Activated naive CD4-positive, alpha-beta T cell treated with Interleukin-2 at 50 U/mL for 16 hours (primary cell): ENCODE measurements around the gene BPIFB1.

ENCODE experiments used
- DNase-seq: peaks from one replicate; pipeline ENCODE4 v3.0.0-alpha.2; 2020

The BPIFB1 gene, protein sequence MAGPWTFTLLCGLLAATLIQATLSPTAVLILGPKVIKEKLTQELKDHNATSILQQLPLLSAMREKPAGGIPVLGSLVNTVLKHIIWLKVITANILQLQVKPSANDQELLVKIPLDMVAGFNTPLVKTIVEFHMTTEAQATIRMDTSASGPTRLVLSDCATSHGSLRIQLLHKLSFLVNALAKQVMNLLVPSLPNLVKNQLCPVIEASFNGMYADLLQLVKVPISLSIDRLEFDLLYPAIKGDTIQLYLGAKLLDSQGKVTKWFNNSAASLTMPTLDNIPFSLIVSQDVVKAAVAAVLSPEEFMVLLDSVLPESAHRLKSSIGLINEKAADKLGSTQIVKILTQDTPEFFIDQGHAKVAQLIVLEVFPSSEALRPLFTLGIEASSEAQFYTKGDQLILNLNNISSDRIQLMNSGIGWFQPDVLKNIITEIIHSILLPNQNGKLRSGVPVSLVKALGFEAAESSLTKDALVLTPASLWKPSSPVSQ

DNA sequence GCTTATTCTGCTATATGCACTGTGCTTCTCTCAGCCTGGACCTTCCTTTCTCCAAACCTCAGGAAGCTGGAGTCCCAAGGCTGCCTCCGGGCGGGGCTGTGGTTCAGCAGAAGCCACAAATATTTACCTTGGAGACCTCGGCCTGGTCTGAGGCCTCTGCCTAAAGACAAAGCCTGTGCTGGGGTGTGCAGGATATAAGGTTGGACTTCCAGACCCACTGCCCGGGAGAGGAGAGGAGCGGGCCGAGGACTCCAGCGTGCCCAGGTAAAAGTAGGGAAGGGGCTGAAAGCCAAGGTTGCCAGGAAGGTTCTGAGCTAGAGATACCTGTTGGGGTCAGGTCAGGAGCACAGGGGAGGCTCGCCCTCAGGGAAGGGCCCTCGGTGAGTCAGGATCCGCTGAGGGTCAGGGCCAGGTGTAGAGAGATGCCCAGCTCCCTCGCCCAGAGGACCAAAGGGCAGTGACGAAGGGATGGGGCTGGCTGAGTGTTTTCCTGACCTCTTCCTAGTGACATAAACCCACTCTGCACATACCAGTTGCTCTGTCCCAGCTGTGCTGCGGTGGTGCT is at the start of gene BPIFB1:
Gene BPIFB1 (plus strand): TSS at position 224 of the 565 bp plus-strand sequence. CDS start 2,860 bp downstream, outside the sequence.
- DNase-seq, result no peak

DNA sequence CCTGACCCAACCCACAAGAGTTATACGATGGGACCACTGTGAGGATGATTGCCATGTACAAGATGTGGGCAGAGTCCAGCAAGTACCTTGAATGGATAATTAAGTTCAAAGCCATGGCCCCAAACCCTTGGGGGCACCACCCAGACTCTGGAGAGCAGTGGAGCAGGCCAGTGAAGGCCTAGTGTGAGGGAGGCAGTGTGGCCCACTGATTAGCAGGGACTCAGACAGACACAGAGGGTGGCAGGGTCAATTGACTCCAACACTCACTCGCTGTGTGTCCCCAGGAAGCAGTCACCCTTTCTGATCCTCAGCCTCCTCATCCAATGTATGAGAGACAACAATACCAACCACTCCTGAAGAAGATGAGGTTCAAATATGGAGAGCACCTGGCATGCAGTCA is 49.0 kb upstream of the BPIFB1 start:
- DNase-seq, result no peak

DNA sequence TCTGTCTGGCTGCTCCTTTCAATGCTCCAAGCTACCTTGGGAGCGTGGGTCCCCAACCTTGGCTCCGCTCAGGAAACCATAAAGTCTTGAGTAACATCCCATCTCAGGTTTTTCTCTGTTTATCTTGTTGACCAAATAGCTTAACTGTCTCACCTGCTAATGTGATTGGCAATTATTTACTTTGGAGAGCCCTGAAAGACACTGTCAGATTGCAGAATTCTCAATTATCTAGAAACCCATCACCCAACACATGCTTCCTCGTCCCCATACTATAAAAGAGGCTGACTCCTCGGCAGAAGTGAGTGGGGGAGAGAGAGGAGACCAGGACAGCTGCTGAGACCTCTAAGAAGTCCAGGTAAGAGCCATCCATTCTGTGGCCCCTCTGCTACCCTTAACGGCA is 47.3 kb upstream of the BPIFB1 start, which contains the start of gene BPIFA1:
Gene BPIFA1 (plus strand): TSS at position 301 of the 400 bp plus-strand sequence. CDS start 1,716 bp downstream, outside the sequence.
- no peak for DNase-seq

DNA sequence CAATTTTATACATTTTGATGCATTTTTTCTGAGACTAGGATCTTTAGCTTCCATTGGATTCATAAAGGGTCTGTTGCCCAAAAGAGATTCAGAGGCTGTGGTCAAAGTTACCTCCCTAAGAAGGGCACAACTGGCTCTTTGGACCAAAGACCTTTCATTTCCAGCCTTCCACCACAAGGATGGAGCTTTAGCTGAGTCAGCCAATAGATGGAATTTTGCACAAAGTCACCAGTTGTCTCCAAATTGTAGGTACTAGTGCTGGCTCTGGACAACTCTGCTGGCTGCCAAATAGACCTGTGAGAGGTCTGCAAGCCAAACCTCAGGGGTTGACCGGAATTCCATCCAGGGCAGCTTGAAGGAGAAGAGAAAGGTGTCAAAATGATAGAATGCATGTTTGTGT is 46.7 kb upstream of the BPIFB1 start:
- no peak for DNase-seq

DNA sequence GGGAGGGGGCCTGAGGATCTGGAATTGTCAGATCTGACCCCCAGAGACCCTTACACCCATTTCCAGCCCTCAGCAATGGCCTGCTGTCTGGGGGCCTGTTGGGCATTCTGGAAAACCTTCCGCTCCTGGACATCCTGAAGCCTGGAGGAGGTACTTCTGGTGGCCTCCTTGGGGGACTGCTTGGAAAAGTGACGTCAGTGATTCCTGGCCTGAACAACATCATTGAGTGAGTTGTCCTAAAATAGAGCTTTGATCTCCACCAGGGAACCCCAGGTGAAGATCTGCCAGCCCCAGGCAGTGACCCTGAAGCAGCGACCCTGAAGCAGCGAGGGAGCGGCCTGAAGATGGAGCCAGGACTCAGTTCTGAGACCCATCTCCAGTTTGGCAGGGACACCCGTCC is 45.0 kb upstream of the BPIFB1 start:
- no peak for DNase-seq

DNA sequence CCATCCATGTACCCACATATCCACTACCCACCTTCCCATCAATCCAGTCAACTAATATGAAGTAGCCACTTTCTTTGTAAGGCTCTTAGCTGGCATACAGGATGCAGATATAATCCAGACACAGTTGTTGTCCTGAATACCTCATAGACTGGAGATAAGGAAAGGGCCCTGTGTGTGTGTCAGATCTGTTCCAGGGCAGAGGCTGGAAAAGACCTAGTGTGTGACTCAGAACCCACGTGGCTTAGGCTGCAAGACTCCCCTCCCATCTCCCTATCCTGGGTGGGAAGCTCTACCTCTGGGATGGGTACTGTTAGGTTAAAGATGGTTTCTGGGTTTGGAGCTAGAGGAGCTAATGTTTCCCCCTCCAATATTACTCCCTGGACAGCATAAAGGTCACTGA is 43.6 kb upstream of the BPIFB1 start:
- no peak for DNase-seq

DNA sequence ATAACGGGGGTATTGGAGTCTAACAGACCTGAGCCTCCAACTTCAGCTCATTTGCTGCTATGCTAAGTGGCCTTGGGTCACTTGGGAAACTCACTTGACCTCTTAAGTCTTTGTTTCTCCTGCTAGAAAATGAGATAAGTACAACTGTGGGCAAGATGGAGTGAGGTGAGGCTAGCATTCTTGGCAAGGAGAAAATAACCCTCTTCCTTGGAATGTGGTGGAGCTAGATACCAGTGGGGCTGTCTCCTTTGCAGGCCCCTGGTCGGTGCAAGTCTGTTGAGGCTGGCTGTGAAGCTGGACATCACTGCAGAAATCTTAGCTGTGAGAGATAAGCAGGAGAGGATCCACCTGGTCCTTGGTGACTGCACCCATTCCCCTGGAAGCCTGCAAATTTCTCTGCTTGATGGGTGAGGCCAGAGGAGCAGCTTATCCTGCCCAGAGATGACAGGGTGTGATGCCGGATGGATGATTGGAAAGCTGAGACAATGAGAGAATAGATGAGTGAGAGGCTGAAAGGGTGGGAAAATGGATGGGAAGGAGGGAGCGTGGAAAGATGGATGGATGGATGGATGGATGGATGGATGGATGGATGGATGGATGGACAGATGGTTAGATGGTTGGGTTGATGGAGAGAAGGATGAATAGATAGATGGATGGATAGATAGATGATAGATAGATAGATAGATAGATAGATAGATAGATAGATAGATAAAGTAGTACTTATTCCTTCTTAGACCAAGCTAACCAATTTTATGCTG is 42.9 kb upstream of the BPIFB1 start:
- DNase-seq, result no peak

DNA sequence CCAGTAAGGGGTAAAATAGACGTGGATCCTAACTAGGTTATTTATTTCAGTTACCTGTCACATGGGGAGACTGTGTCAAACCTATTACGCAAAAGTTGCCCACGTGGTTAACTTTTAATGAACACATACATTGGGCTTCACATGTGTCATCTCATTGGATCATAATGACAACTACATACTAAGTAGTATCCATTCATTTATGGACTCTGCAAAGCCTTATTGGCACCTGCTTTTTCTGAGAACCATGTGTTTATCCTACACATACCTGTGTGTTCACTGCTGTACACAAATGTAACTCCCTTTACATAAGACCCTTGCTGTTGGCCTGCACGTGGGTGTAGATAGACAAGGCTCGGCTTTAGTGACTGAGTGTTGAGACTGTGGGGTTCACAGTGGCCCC is 42.1 kb upstream of the BPIFB1 start:
- no peak for DNase-seq

DNA sequence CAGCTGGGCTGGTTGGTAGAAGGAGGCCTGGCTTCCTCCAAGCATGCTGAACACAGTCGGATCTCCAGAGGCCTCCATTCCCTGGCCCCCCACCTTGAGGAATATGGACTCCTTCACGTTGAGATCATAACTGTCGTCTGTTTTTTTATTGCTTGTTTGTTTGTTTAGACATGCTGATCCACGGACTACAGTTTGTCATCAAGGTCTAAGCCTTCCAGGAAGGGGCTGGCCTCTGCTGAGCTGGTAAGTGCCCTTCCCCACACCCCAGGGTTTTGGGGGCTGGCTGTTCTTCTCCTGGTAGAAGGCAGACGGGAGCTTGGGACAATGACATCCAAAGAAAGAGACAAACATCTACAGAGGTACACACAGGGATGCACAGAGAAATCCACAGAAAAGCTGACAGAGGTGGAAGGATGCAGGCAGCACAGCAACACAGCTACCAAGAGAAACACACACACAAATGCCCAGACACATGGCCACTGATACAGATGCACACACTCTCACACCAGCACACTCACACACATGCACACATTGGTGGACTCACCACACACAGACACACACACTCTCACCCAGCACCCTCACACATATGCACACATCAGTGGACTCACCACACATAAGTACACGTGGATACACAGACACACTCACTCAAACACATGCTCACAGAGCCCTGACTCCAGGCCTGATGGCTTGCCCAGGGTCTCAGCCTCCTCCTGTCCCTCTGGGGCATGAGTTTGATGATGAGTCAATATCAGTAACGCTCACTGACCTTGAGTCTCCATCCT is 40.5 kb upstream of the BPIFB1 start:
- no peak for DNase-seq

DNA sequence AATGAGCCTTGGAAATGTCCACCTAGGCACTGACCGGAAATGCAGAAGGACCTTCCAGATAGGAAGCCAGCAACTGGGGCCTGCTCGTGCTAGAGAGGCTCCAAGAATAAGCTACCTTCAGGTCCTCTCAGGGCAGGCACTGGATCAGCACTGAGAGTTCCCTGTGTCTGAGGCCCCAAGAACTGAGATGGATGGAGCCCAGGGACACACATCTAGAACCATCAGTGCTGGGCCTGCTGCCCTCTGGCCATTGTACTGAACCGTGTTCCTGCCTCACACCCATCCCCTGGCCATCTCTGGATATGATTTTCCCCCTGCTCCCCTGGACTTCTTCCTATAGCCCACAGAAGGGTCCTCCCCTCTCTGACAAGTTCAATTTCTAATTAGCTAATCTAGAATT is 36.9 kb upstream of the BPIFB1 start:
- no peak for DNase-seq

DNA sequence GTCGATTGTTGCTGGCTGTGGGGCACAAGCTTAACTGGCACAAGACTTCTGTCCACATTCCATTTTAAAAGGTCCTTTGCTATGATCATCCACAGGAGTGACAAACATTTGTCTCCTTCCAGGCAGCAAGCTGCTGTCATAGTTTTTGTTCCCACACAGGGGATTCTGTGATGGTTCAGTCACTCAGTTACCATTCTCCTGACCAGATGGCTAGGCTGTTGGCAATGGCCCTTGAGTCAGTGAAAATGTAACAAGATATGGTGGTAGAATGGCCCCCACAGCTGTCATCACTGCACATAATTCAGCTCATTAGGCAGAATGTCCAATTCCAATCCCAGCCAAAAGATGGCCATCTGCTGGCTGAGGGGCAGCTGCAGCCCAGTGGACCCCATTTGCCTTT is 33.6 kb upstream of the BPIFB1 start:
- DNase-seq, result no peak

DNA sequence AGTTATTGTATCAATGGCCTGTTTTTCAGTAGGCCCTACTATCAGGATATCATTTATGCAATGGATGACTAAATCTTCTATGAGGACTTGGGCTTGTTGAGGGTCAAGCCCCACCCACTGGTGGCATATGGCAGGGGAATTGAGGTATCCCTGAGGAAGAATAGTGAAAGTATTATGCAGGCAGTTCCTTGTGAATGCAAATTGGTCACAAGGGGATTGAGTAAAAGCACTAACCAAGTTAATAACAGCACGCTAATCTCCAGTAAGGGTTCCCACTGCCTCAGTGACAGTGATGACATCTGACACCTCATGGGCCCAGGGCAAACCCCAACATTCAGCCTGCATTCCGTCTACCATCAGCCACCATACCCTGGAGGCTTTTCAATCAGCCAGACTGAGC is 32.3 kb upstream of the BPIFB1 start:
- DNase-seq, result no peak

DNA sequence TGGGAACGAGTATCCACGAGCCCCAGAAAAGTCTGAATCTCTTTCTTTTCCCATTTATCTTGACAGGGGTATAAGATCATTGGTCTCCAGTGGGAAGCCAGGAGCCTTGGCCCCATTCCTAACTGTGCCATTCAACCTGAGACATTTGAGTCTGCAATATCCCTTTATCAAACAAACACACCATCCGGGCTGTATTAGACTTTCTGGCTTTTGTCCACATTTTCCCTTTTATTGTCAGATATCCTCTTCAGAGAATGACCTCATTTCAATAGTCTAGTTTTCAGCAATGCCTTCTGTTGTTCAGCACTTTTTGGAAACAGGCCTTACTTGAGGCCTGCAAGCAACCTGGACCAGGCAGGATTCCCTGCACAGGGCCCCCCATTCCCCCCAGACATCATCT is 31.5 kb upstream of the BPIFB1 start:
- DNase-seq, result no peak

DNA sequence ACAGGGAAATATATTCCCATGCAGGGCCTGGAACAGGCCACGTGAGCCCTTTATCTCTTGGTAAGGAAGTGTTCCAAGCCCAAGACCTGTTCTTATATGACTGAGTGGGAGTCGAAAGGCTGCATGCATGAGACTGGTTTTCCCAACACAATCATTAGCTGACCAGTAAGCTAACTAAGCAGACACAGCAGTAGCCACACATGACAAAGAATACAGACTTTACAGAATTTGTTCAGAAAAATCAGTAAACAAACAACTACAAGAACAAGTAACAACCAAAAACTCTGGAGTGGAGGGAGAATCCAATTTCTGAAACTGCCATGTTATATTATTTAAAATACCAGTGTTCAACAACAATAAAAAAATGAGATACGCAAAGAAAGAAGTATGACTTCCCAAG is 30.6 kb upstream of the BPIFB1 start:
- DNase-seq, result no peak

DNA sequence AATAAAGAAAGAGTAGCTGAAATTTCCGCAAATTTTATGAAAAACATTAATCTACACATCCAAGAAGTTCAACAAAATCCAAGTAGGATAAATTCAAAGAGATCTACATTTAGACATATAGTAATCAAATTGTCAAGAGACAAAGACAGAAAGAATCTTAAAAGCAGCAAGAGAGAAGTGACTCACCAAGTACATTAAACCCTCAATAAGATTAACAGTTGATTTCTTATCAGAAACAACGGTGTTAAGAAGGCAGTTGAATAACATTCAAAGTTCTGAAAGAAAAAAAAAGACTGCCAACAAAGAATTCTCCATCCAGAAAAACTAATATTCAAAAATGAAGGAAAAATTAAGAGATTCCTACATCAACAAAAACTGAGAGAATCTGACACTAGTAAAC is 28.0 kb upstream of the BPIFB1 start:
- DNase-seq, result no peak

DNA sequence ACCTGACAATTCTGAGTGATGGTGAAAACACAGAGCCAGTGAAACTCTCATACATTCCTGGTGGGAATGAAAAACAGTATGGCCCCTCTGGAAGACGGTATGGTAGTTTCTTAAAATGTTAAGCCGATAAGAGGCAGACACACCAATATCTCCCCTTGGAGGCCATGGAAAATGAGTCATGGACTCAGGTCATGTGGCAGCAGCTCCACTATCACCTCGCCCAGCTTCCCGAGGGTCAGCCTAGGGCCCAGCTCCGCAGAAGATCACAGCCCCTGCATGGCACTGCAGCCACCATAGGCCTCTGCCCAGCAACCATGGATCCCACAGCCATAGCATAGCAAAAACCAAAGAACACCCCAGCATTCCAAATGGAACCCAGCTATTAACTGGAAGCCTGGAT is 25.8 kb upstream of the BPIFB1 start:
- DNase-seq, result no peak

DNA sequence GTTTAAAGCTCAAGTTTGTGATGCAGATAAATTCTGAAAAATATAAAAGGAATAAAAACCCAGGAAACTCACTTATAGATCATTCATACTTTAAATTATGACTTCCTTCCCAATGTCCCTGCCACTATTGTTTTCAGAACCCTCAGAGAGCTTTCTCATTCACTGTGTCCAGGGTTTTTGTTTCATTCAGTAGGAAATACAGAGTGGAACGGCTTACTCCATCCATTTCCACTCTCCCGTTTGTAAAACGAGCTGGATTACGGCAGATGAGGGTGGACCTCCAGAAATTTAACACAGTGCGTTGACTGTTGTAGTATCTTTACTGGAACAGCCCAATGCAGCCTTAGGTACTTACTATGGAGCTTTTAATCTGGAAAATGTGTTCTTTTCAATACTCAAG is 23.6 kb upstream of the BPIFB1 start:
- DNase-seq, result no peak

DNA sequence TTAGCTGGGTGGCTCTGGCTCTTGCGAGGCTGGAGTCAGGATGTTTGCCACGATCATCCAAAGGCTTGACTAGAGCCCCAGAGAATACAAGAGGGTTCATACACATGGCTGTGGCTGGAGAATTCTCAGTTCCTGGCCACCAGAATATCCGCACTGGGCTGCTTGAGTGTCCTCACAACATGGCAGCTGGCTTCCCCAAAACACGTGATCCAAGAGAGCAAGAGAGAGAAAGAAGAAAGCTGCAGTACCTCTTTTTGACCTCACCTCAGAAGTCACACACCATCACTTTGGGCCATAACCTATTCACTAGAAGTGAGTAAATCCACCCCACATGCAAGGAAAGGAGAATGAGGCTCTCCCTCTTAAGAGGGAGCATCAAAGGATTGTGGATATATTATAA is 21.5 kb upstream of the BPIFB1 start:
- no peak for DNase-seq

DNA sequence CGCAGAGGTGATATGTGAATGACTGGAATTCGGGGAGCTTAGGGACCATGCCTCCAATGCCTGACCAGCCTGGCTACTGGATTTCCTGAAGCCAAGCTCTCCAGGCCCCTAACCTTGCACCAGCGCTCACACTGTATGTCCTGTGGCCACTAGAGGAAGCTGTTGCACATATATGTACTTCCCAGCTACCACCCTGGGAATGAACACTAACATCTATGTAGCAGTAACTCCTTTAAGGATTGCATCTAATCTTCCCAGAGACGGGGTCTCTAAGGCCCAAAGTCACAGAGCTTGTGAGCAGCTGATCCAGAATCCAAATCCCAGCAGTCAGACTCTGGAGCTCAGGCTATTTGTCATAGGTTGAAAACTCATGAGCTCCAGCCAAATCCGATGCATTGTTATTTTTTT is 20.4 kb upstream of the BPIFB1 start:
- DNase-seq, result no peak

DNA sequence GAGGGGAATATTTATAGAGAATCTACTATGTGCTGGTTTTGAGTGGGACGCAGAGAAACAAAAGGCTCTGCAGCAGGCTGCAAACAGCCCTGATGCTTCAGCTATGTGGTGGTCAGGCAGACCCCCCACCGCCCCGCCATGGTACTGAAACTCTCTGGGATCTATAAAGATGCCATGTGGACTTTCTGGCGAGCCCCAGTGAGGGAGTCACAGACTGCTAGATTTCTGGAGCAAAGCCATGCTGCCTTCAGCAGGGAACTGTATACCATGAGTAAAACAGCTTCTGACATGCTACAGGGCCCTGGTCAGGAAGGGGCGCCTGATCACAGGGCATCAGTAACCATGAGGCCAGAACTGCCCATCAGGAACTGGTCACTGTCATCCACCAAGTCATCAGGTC is 19.2 kb upstream of the BPIFB1 start:
- DNase-seq, result no peak

DNA sequence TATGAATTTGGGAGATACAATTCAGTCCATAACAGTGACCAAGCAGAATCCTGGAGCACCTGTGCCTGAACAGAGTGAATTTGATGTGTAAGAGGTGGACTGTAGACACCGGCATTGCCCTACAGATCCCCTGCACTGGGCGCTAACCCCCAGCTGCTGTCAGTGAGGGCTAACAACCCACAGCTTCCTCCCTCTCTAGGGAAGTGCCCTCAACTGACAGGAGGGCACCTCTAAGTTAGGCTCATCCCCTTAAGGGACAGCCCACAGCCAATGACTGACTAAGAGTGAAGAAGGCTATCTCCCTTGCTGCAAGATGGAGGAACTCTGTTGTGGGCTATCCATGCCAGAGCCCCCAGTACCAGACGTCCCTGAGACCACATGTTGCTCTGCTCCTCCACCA is 15.3 kb upstream of the BPIFB1 start:
- no peak for DNase-seq

DNA sequence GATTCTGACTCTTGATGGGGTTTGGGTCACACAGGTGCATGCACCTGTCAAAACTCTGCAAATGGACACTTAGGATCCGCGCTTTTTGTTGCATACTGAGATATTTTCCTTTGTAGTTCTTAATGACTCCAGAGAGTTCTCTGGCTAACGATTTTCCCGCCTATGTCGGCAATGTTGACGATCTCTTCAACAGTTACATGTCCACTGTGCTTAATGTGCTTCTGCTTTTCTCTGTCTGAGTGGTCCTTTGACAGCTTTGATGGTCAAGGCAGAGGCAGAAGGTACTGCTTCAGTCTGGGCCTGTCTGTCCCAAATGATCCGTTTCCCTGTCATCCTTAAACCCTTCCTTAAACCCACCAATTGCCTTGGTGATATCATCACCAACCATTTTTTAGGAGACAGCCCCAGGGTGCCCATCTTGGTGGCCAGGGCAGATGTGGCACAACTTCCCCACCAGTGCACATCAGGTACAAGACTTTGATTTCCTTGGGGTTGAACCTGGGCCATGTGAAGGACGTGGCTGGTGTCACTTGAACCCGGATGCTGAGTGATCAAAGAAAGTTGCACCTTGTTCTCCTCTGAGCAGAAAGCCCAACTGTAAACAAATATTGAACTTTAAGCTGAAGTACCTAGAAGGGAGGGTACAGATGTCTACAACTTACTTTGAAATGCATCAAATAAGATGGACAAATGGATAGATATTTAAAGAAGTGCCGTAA is 10.7 kb upstream of the BPIFB1 start:
- DNase-seq, result no peak
